Trophoblast cell (in vitro differentiated cells and primary cell): ENCODE results near the gene MCF2L.

Experiments used
- DNase-seq, 2 donors: peaks; one replicate each; pipeline ENCODE4 v3.0.0-alpha.2; 2016
- H2AFZ ChIP-seq: 2 replicates; pipeline ENCODE4 v1.6.1; 2013; ENCODE audit warnings: low read length, moderate library complexity, mild to moderate bottlenecking; ENCODE audit not compliant: insufficient read depth, poor library complexity
- H2AK5ac ChIP-seq: 2 replicates; pipeline ENCODE4 v1.6.1; 2013; ENCODE audit warnings: mild to moderate bottlenecking, low read length
- H2BK120ac ChIP-seq: 2 replicates; pipeline ENCODE4 v1.6.1; 2013; ENCODE audit warnings: low read length, mild to moderate bottlenecking, moderate library complexity; ENCODE audit not compliant: insufficient read depth, poor library complexity
- H2BK12ac ChIP-seq: 2 replicates; pipeline ENCODE4 v1.6.1; 2013; ENCODE audit warnings: mild to moderate bottlenecking, low read length, moderate library complexity
- H2BK5ac ChIP-seq: 2 replicates; pipeline ENCODE4 v1.6.1; 2013; ENCODE audit warnings: low read length, low read depth, moderate library complexity, mild to moderate bottlenecking; ENCODE audit not compliant: poor library complexity
- H3K14ac ChIP-seq: 2 replicates; pipeline ENCODE4 v1.6.1; 2013; ENCODE audit warnings: mild to moderate bottlenecking, low read length
- H3K18ac ChIP-seq: 2 replicates; pipeline ENCODE4 v1.6.1; 2013; ENCODE audit warnings: mild to moderate bottlenecking, low read length
- H3K23ac ChIP-seq: 2 replicates; pipeline ENCODE4 v1.6.1; 2013; ENCODE audit warnings: low read length
- H3K27ac ChIP-seq: 2 replicates; pipeline ENCODE4 v1.5.1; 2013; ENCODE audit warnings: low read depth, mild to moderate bottlenecking, inconsistent platforms, low read length, moderate library complexity
- H3K27me3 ChIP-seq: 2 replicates; pipeline ENCODE4 v1.6.1; 2013; ENCODE audit warnings: inconsistent platforms, mild to moderate bottlenecking, low read length, moderate library complexity; ENCODE audit not compliant: insufficient read depth
- H3K36me3 ChIP-seq, 2 experiments: 1 replicate in 1 of 2; 2 replicates in 1 of 2; pipeline ENCODE4 v1.6.1; 2013; ENCODE audit warnings: low read length in 2 of 2, mild to moderate bottlenecking in 2 of 2, moderate library complexity in 1 of 2; ENCODE audit not compliant: insufficient read depth in 2 of 2, control insufficient read depth in 1 of 2
- H3K4ac ChIP-seq: 2 replicates; pipeline ENCODE4 v1.6.1; 2013; ENCODE audit warnings: low read depth, mild to moderate bottlenecking, low read length, moderate library complexity
- H3K4me1 ChIP-seq, 2 experiments: 1 replicate in 1 of 2; 2 replicates in 1 of 2; pipeline ENCODE4 v1.6.1; 2013; ENCODE audit warnings: low read length in 2 of 2, mild to moderate bottlenecking in 2 of 2, moderate library complexity in 1 of 2; ENCODE audit not compliant: insufficient read depth in 2 of 2, control insufficient read depth in 1 of 2
- H3K4me2 ChIP-seq: 2 replicates; pipeline ENCODE4 v1.6.1; 2013; ENCODE audit warnings: inconsistent platforms, mild to moderate bottlenecking, low read length, moderate library complexity
- H3K4me3 ChIP-seq: 2 replicates; pipeline ENCODE4 v1.5.1; 2013; ENCODE audit warnings: mild to moderate bottlenecking, low read depth, low read length, inconsistent platforms
- H3K79me1 ChIP-seq: one replicate; pipeline ENCODE4 v1.6.1; 2013; ENCODE audit warnings: low read length
- H3K79me2 ChIP-seq: 2 replicates; pipeline ENCODE4 v1.6.1; 2013; ENCODE audit warnings: low read length, mild to moderate bottlenecking; ENCODE audit not compliant: control insufficient read depth, insufficient read depth, poor library complexity
- H3K9ac ChIP-seq: 2 replicates; pipeline ENCODE4 v1.6.1; 2013; ENCODE audit warnings: mild to moderate bottlenecking, low read length
- H3K9me3 ChIP-seq: 2 replicates; pipeline ENCODE4 v1.6.1; 2013; ENCODE audit warnings: low read depth, mild to moderate bottlenecking, control low read depth, inconsistent platforms, low read length; ENCODE audit not compliant: insufficient read depth
- H4K12ac ChIP-seq: 2 replicates; pipeline ENCODE4 v1.6.1; 2013; ENCODE audit warnings: low read depth, mild to moderate bottlenecking, low read length, moderate library complexity
- H4K8ac ChIP-seq: 2 replicates; pipeline ENCODE4 v1.6.1; 2013; ENCODE audit warnings: low read depth, mild to moderate bottlenecking, low read length, moderate library complexity
- H4K91ac ChIP-seq: one replicate; pipeline ENCODE4 v1.6.1; 2013; ENCODE audit warnings: low read depth, mild to moderate bottlenecking, low read length, moderate library complexity
- WGBS: extraction: QIAGEN DNeasy Blood & Tissue Kit; methylation state at CpG from one replicate; pipeline ENCODE4 v1.1.7; 2013; ENCODE audit warnings: missing lambda C conversion rate; ENCODE audit not compliant: insufficient read length, insufficient coverage; ENCODE audit errors: extremely low coverage; 5-methylcytosine and 5-hydroxymethylcytosine counted together

The MCF2L gene

DNA sequence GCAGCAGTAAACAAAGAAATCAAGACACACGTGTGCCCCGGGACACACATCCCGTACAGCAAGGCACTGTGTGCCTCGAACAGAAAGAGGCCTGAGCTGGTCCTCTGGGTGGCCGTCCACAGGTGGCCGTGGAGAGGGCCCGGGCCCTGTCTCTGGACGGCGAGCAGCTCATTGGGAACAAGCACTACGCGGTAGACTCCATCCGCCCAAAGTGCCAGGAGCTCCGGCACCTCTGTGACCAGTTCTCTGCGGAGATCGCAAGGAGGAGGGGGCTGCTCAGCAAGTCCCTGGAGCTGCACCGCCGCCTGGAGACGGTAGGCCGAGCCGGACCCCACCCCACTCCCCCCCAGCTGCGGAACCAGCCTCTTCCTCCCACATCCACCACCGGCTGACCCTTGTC, 105.9 kb downstream of the MCF2L start:
- no peaks in the 10 kb centered on the region for H3K36me3 ChIP-seq
- H2BK5ac ChIP-seq: no peak overlapping the region
- H2BK12ac ChIP-seq: no peak overlapping the region
- no peak overlapping the region for H4K8ac ChIP-seq
- H3K18ac ChIP-seq: no peak overlapping the region
- H3K4me3 ChIP-seq: no peak overlapping the region
- WGBS: no CpG with 5 or more reads among the region's 22 CpGs
- H3K9me3 ChIP-seq: no peaks in the 10 kb centered on the region
- H4K91ac ChIP-seq: no peak overlapping the region
- no peak for DNase-seq
- H2AFZ ChIP-seq: no peak overlapping the region
- no peak overlapping the region for H3K14ac ChIP-seq
- H3K27ac ChIP-seq: no peak overlapping the region
- no peak overlapping the region for H2AK5ac ChIP-seq
- no peak overlapping the region for H3K23ac ChIP-seq
- no peak overlapping the region for H3K9ac ChIP-seq
- no peak overlapping the region for H4K12ac ChIP-seq
- H2BK120ac ChIP-seq: no peak overlapping the region
- H3K79me2 ChIP-seq: no peaks in the 10 kb centered on the region
- no peak overlapping the region for H3K4ac ChIP-seq
- H3K27me3 ChIP-seq: no peaks in the 10 kb centered on the region
- H3K4me1 ChIP-seq: no peaks in the 10 kb centered on the region
- no peaks in the 10 kb centered on the region for H3K79me1 ChIP-seq
- no peak overlapping the region for H3K4me2 ChIP-seq

DNA sequence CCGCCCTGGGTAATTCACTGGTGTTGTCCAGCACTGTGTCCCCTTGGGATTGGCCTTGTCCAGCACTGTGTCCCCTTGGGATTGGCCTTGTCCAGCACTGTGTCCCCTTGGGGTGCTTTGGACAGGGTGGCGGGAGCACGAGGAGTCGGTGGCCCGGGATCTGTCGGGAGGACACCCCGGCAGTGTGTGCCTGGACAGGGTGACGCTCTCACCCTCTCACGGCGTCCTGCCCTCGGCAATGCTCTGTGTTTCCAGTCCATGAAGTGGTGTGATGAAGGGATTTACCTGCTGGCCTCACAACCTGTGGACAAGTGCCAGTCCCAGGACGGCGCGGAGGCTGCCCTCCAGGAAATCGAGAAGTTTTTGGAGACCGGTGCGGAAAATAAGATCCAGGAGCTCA, 106.7 kb downstream of the MCF2L start:
- no peaks in the 10 kb centered on the region for H3K27me3 ChIP-seq
- no peak overlapping the region for H4K8ac ChIP-seq
- H3K23ac ChIP-seq: no peak overlapping the region
- no peak overlapping the region for H3K9ac ChIP-seq
- no peak overlapping the region for H3K4ac ChIP-seq
- no peaks in the 10 kb centered on the region for H3K79me1 ChIP-seq
- H3K27ac ChIP-seq: no peak overlapping the region
- H3K4me1 ChIP-seq: no peaks in the 10 kb centered on the region
- no peak overlapping the region for H2BK12ac ChIP-seq
- H3K9me3 ChIP-seq: no peaks in the 10 kb centered on the region
- no peak overlapping the region for H3K4me2 ChIP-seq
- H2BK5ac ChIP-seq: no peak overlapping the region
- H2AFZ ChIP-seq: no peak overlapping the region
- H3K18ac ChIP-seq: no peak overlapping the region
- no peak overlapping the region for H4K12ac ChIP-seq
- WGBS: no CpG with 5 or more reads among the region's 17 CpGs
- no peak overlapping the region for H2BK120ac ChIP-seq
- H3K36me3 ChIP-seq: no peaks in the 10 kb centered on the region
- no peak overlapping the region for H2AK5ac ChIP-seq
- no peaks in the 10 kb centered on the region for H3K79me2 ChIP-seq
- H4K91ac ChIP-seq: no peak overlapping the region
- no peak overlapping the region for H3K14ac ChIP-seq
- H3K4me3 ChIP-seq: no peak overlapping the region
- no peak for DNase-seq

DNA sequence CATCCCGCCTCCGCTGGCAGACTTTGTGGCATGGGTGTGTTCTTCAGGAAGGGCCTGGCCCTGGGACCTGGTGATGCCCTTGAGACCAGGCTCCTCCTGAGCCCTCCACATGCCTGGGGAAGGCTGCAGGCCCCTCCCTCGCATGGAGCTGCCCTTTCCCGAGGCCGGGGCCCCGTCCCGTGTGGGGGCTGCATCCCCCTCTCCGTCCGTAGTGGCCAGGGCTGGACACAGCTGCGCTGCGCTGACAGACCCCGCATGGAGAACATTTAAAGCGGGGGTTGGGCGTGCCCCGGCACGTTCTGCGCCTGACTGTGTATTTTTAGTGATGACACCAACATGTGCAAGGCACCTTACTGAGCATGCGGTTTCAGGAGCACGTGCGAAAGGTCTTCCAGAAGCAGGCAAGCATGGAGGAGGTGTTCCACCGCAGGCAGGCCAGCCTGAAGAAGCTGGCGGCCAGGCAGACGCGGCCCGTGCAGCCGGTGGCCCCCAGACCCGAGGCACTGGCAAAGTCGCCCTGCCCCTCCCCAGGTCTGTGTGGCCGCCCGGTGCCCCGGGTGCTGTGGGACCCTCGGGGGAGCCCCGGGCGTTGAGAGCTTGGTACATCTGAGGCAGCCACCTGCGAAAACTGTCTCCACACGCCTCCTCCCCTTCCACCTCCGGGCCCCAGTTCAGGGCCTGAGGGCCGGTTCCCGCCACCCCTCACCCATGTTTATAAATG, 107.8 kb downstream of the MCF2L start:
- no peak overlapping the region for H2BK5ac ChIP-seq
- no peak for DNase-seq
- H4K12ac ChIP-seq: no peak overlapping the region
- H2BK12ac ChIP-seq: no peak overlapping the region
- no peaks in the 10 kb centered on the region for H3K79me2 ChIP-seq
- H3K9me3 ChIP-seq: peaks cover 1% of the 10 kb centered on the region
- no peaks in the 10 kb centered on the region for H3K79me1 ChIP-seq
- H3K4me2 ChIP-seq: no peak overlapping the region
- H3K4me3 ChIP-seq: no peak overlapping the region
- no peak overlapping the region for H3K4ac ChIP-seq
- no peaks in the 10 kb centered on the region for H3K36me3 ChIP-seq
- H4K8ac ChIP-seq: no peak overlapping the region
- H3K14ac ChIP-seq: no peak overlapping the region
- H4K91ac ChIP-seq: no peak overlapping the region
- H3K27ac ChIP-seq: no peak overlapping the region
- no CpG with 5 or more reads among the region's 39 CpGs for WGBS
- H3K18ac ChIP-seq: no peak overlapping the region
- H2AFZ ChIP-seq: no peak overlapping the region
- no peak overlapping the region for H2BK120ac ChIP-seq
- H3K27me3 ChIP-seq: no peaks in the 10 kb centered on the region
- no peak overlapping the region for H3K23ac ChIP-seq
- no peak overlapping the region for H3K9ac ChIP-seq
- H2AK5ac ChIP-seq: no peak overlapping the region
- no peaks in the 10 kb centered on the region for H3K4me1 ChIP-seq

DNA sequence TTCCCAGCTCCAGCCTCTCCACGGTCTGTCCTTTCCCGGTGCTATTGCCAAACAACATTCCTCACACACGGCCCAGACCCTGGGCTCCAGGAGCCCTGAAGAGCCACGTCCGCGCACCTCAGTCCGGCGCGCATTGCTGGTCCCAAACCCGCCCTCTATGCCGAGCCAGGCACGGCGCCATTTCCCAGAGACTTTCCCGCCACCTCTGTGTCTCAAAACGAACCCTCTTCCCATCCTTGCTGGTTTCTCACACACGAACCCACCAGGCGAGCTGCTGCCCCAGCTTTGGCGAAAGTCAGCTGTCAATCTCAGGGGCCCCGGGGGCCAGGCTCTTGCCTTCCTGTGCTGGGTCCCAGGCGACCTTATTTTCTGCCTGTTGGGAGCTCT, 108.5 kb downstream of the MCF2L start:
- no peak overlapping the region for H2AFZ ChIP-seq
- no peaks in the 10 kb centered on the region for H3K79me1 ChIP-seq
- H3K9ac ChIP-seq: no peak overlapping the region
- H3K18ac ChIP-seq: no peak overlapping the region
- no CpG with 5 or more reads among the region's 20 CpGs for WGBS
- peaks cover 2% of the 10 kb centered on the region for H3K9me3 ChIP-seq
- no peaks in the 10 kb centered on the region for H3K79me2 ChIP-seq
- no peak for DNase-seq
- H3K14ac ChIP-seq: no peak overlapping the region
- H2AK5ac ChIP-seq: no peak overlapping the region
- H3K4me3 ChIP-seq: no peak overlapping the region
- H2BK5ac ChIP-seq: no peak overlapping the region
- H3K4ac ChIP-seq: no peak overlapping the region
- H3K36me3 ChIP-seq: no peaks in the 10 kb centered on the region
- H3K4me2 ChIP-seq: no peak overlapping the region
- H4K8ac ChIP-seq: no peak overlapping the region
- no peak overlapping the region for H4K12ac ChIP-seq
- H3K27ac ChIP-seq: no peak overlapping the region
- H4K91ac ChIP-seq: no peak overlapping the region
- H3K23ac ChIP-seq: no peak overlapping the region
- H3K4me1 ChIP-seq: no peaks in the 10 kb centered on the region
- no peaks in the 10 kb centered on the region for H3K27me3 ChIP-seq
- no peak overlapping the region for H2BK120ac ChIP-seq
- no peak overlapping the region for H2BK12ac ChIP-seq
